ENCODE results near the gene TRPM4.
"Not testable (repeated sequence)": the region's sequence is repeated elsewhere in the genome, so short reads cannot be mapped to it uniquely, and the experiment has no call there.

The TRPM4 gene

GRCh38 chr19:49196527-49197240, 39.1 kb downstream of the TRPM4 start:
- DNase-seq: no peak

- DNase-seq: no peak
Observed at GRCh38 chr19:49200238-49200862, 42.8 kb downstream of the TRPM4 start.

- DNase-seq: no peak
Observed at GRCh38 chr19:49201042-49201441, 43.5 kb downstream of the TRPM4 start.

- DNase-seq: no peak
Observed at GRCh38 chr19:49205114-49205513, 47.5 kb downstream of the TRPM4 start.

GRCh38 chr19:49209502-49209901, 51.9 kb downstream of the TRPM4 start:
- DNase-seq: not testable (repeated sequence)

- DNase-seq: peak in 2 of 4 experiments; percentile 5 to 20
Observed at GRCh38 chr19:49210108-49210900, 52.7 kb downstream of the TRPM4 start.

GRCh38 chr19:49210901-49211451, 53.4 kb downstream of the TRPM4 start:
- DNase-seq: no peak

GRCh38 chr19:49212016-49212701, 54.6 kb downstream of the TRPM4 start:
- DNase-seq: no peak

- DNase-seq: no peak
Observed at GRCh38 chr19:49213791-49214190, 56.2 kb downstream of the TRPM4 start.

GRCh38 chr19:49214701-49215100, 57.1 kb downstream of the TRPM4 start:
- no peak for DNase-seq

- no peak for DNase-seq
Observed at GRCh38 chr19:49216071-49216470, 58.5 kb downstream of the TRPM4 start.

GRCh38 chr19:49217382-49217781, 59.8 kb downstream of the TRPM4 start:
- DNase-seq: no peak

GRCh38 chr19:49222011-49222410, 64.4 kb downstream of the TRPM4 start:
- no peak for DNase-seq

GRCh38 chr19:49222528-49222927, 64.9 kb downstream of the TRPM4 start:
- DNase-seq: no peak

GRCh38 chr19:49223472-49223871, 65.9 kb downstream of the TRPM4 start:
- no peak for DNase-seq

- not testable (repeated sequence) for DNase-seq
Observed at GRCh38 chr19:49224441-49224840, 66.8 kb downstream of the TRPM4 start.

GRCh38 chr19:49224879-49225278, 67.3 kb downstream of the TRPM4 start:
- DNase-seq: no peak

GRCh38 chr19:49229416-49229815, 71.8 kb downstream of the TRPM4 start:
- DNase-seq: no peak

- DNase-seq: no peak
Observed at GRCh38 chr19:49231389-49231788, 73.8 kb downstream of the TRPM4 start.

- DNase-seq: no peak
Observed at GRCh38 chr19:49231804-49232203, 74.2 kb downstream of the TRPM4 start.

- no peak for DNase-seq
Observed at GRCh38 chr19:49233163-49233562, 75.6 kb downstream of the TRPM4 start.

- no peak for DNase-seq
Observed at GRCh38 chr19:49241769-49242168, 84.2 kb downstream of the TRPM4 start.

- DNase-seq: no peak
Observed at GRCh38 chr19:49243129-49243528, 85.5 kb downstream of the TRPM4 start.
